DOHH2 (cell line): Measurements from ENCODE around the gene IRGC.

Experiments
- H3F3A ChIP-seq: fragments of 200-600 bp; sonication (generic), shearing (Covaris generic); 2 replicates; pipeline ENCODE4 v1.6.0; 2016; ENCODE audit warnings: antibody characterized with exemption, mild to moderate bottlenecking; ENCODE audit not compliant: control insufficient read depth, insufficient read depth
- H3K27ac ChIP-seq: fragments of 200-600 bp; sonication (generic); 2 replicates; pipeline ENCODE4 v1.5.1; 2014; ENCODE audit warnings: low read depth, mild to moderate bottlenecking, low read length, moderate library complexity
- H3K27me3 ChIP-seq: fragments of 200-600 bp; sonication (generic); 2 replicates; pipeline ENCODE4 v1.6.1; 2014; ENCODE audit warnings: mild to moderate bottlenecking, low read length, mixed read lengths; ENCODE audit not compliant: control insufficient read depth
- H3K36me3 ChIP-seq: fragments of 200-600 bp; sonication (generic); 2 replicates; pipeline ENCODE4 v1.6.1; 2014; ENCODE audit warnings: mild to moderate bottlenecking, low read length, moderate library complexity, mixed read lengths; ENCODE audit not compliant: control insufficient read depth
- H3K4me1 ChIP-seq: fragments of 200-600 bp; sonication (generic); 2 replicates; pipeline ENCODE4 v1.6.1; 2014; ENCODE audit warnings: mild to moderate bottlenecking, low read length, mixed read lengths; ENCODE audit not compliant: control insufficient read depth
- H3K4me2 ChIP-seq: fragments of 200-600 bp; sonication (generic); 2 replicates; pipeline ENCODE4 v1.6.0; 2014; ENCODE audit warnings: mild to moderate bottlenecking, low read length, moderate library complexity
- H3K4me3 ChIP-seq: fragments of 200-600 bp; sonication (generic); 2 replicates; pipeline ENCODE4 v1.5.1; 2014; ENCODE audit warnings: mild to moderate bottlenecking, low read length, mixed read lengths
- H3K79me2 ChIP-seq: fragments of 200-600 bp; sonication (generic); 2 replicates; pipeline ENCODE4 v1.6.1; 2014; ENCODE audit warnings: mild to moderate bottlenecking, low read length, mixed read lengths; ENCODE audit not compliant: control insufficient read depth
- H3K9me2 ChIP-seq: fragments of 200-600 bp; sonication (generic); replicated peaks from 2 replicates; pipeline ENCODE4 v1.6.1; 2014; ENCODE audit warnings: mild to moderate bottlenecking, low read length, mixed read lengths; ENCODE audit not compliant: control insufficient read depth
- H3K9me3 ChIP-seq: fragments of 200-600 bp; sonication (generic); 2 replicates; pipeline ENCODE4 v1.6.1; 2014; ENCODE audit warnings: antibody characterized with exemption, low read length, mixed read lengths; ENCODE audit not compliant: control insufficient read depth, insufficient read depth
- H4K20me1 ChIP-seq: fragments of 200-600 bp; sonication (generic); 2 replicates; pipeline ENCODE4 v1.6.0; 2014; ENCODE audit warnings: low read depth, mild to moderate bottlenecking, antibody characterized with exemption, low read length, moderate library complexity; ENCODE audit not compliant: control insufficient read depth, insufficient read depth
- CTCF ChIP-seq: fragments of 200-600 bp; sonication (generic); IDR thresholded peaks from one replicate; pipeline ENCODE4 v1.5.1; 2014; ENCODE audit warnings: antibody characterized with exemption, mild to moderate bottlenecking, low read depth, low read length; ENCODE audit not compliant: poor library complexity, severe bottlenecking
- EZH2phosphoT487 ChIP-seq: fragments of 200-600 bp; sonication (generic); IDR thresholded peaks from 2 replicates; pipeline ENCODE4 v1.6.1; 2017; ENCODE audit warnings: borderline replicate concordance, mild to moderate bottlenecking, antibody characterized with exemption, low read length, moderate library complexity, mixed read lengths

The IRGC gene

GRCh38 chr19:43691755-43692154 is 24.1 kb upstream of the IRGC start:
- H3K27ac ChIP-seq: no peak overlapping the region
- no peaks in the 10 kb centered on the region for H3F3A ChIP-seq
- H3K4me3 ChIP-seq: no peak overlapping the region
- H4K20me1 ChIP-seq: no peaks in the 10 kb centered on the region
- no peaks in the 10 kb centered on the region for H3K4me1 ChIP-seq
- TF ChIP-seq CTCF (no peak), EZH2phosphoT487 (no peak)
- no peaks in the 10 kb centered on the region for H3K27me3 ChIP-seq
- no peaks in the 10 kb centered on the region for H3K79me2 ChIP-seq
- no peaks in the 10 kb centered on the region for H3K36me3 ChIP-seq
- H3K9me2 ChIP-seq: no peaks in the 10 kb centered on the region
- H3K9me3 ChIP-seq: peaks cover 5% of the 10 kb centered on the region; the same call in 1 of the 2 replicates
- no peak overlapping the region for H3K4me2 ChIP-seq

- Histone ChIP-seq H3K27ac (no peak overlapping the region), H3K9me3 (peaks cover 5% of the 10 kb centered on the region; the same call in 1 of the 2 replicates), H3K27me3 (no peaks in the 10 kb centered on the region), H3K4me1 (no peaks in the 10 kb centered on the region), H3K79me2 (no peaks in the 10 kb centered on the region), H3K9me2 (no peaks in the 10 kb centered on the region), H3K36me3 (no peaks in the 10 kb centered on the region), H3F3A (no peaks in the 10 kb centered on the region), H3K4me3 (no peak overlapping the region), H4K20me1 (no peaks in the 10 kb centered on the region), H3K4me2 (no peak overlapping the region)
- no peak for TF ChIP-seq CTCF
- no peak for TF ChIP-seq EZH2phosphoT487
These were observed 23.5 kb upstream of the IRGC start for GRCh38 chr19:43692385-43692784.

GRCh38 chr19:43692877-43693276 is 23.0 kb upstream of the IRGC start:
- Histone ChIP-seq H3K9me3 (peaks cover 5% of the 10 kb centered on the region; the same call in 1 of the 2 replicates), H3K4me3 (no peak overlapping the region), H4K20me1 (no peaks in the 10 kb centered on the region), H3K4me2 (no peak overlapping the region), H3K4me1 (no peaks in the 10 kb centered on the region), H3K27ac (no peak overlapping the region), H3K36me3 (no peaks in the 10 kb centered on the region), H3F3A (no peaks in the 10 kb centered on the region), H3K27me3 (no peaks in the 10 kb centered on the region), H3K79me2 (no peaks in the 10 kb centered on the region), H3K9me2 (no peaks in the 10 kb centered on the region)
- TF ChIP-seq CTCF: no peak
- TF ChIP-seq EZH2phosphoT487: no peak
